ENCODE data around the gene PRKN.

Gene PRKN

GRCh38 chr6:161493576-161494118, 1233.9 kb downstream of the PRKN start:
- DNase-seq (ENCODE audit: extremely low read depth, low read depth): no peak
- no peak for TF ChIP-seq CTCF (IDR thresholded peaks at IDR 0.05; ENCODE audit: low read depth, low read length)

- no peak for DNase-seq (ENCODE audit: extremely low read depth, low read depth)
- TF ChIP-seq CTCF (IDR thresholded peaks at IDR 0.05; ENCODE audit: low read depth, low read length): no peak
Observed at GRCh38 chr6:161489626-161490306, 1237.8 kb downstream of the PRKN start.

GRCh38 chr6:161487694-161488093, 1239.9 kb downstream of the PRKN start:
- no peak for TF ChIP-seq CTCF (IDR thresholded peaks at IDR 0.05; ENCODE audit: low read depth, low read length)
- DNase-seq (ENCODE audit: extremely low read depth, low read depth): no peak

DNA sequence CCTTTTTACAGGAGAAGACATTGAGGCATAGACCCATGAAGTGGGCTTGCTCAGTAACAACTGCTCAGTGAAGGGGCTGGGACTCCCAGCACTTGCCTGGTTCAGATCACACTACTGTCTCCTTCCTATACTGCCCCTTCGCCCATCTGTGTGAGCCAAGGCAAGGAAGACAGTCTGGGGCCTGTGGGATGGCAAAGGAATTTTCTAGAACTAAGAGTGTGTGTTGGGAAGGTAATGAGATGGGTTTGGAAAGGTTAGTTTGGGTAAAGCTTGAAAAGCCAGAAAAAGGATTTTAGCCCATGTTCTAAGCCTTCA, 1240.4 kb downstream of the PRKN start:
- no peak for DNase-seq (ENCODE audit: extremely low read depth, low read depth)
- no peak for TF ChIP-seq CTCF (IDR thresholded peaks at IDR 0.05; ENCODE audit: low read depth, low read length)

DNA sequence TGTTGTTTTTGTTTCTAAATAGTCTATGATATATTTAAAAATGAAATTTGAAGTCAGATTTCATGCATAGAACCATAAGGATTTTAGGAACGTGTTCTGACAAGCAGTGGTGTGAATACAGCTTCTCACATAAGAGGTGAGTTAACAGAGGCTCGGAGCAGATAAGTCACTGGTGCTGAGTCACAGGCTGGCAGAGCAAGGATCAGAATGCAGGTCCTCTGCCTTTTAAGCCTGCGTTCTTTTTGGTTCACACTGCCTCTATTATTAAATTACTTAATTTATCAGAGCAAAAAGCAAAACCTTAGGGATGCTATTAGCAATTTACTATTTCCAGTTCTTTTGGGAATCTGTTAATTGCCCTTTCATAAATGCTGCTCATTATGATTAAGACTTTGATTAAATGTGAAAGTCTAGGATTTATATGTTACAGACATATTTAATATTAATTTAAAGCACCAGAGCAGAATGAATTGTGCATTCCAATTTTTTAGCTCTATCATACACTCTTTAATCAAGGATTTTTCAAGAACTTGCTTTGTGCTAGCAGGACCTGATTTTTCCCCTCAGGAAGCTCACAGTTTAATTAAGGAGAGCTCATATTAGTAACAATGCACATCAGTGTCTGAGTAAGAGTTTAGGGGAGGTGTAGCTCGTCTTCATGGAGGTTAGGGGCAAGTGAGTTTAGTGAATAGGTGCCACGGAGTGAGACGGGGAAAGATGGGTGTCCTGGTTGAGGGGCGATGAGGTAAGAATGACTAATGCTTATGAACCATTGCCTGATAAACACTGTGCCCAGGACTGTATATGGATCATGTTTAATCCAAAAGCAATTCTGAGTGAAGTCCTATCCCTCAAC, 1241.0 kb downstream of the PRKN start:
- DNase-seq (ENCODE audit: extremely low read depth, low read depth): no peak
- no peak for TF ChIP-seq CTCF (IDR thresholded peaks at IDR 0.05; ENCODE audit: low read depth, low read length)

DNA sequence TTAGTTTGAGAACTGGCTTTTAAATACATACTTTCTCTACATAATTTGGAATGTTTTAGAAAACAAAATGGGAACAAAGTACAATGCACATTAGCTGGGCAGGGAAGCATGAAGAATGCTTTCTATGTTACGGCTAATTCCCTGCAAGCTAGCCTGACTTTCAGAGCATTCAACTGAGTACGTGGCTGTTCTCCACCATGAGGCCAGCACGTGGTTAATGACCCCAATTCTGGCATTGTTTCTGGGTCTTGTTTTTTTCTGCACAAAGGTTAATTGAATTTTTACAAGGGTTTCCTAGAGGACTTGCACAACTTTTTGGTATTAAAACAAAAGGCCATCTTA, 1245.1 kb downstream of the PRKN start:
- TF ChIP-seq CTCF (IDR thresholded peaks at IDR 0.05; ENCODE audit: low read depth, low read length): no peak
- no peak for DNase-seq (ENCODE audit: extremely low read depth, low read depth)

Data from AG09319 (cell line).